NCI-H2196 (cell line): Measurements from ENCODE around the gene ITGA3.

ENCODE experiments used
- DNase-seq: peaks from one replicate; lab custom pipeline; 2025; ENCODE audit not compliant: unreplicated experiment; lab: John Stamatoyannopoulos, UW

The ITGA3 gene

GRCh38 chr17:50123649-50124349, 67.9 kb downstream of the ITGA3 start:
- DNase-seq, result no peak

GRCh38 chr17:50125420-50125997, 69.6 kb downstream of the ITGA3 start:
- no peak for DNase-seq

GRCh38 chr17:50127697-50128361, 71.9 kb downstream of the ITGA3 start:
- no peak for DNase-seq

GRCh38 chr17:50128441-50129352, 72.8 kb downstream of the ITGA3 start:
- no peak for DNase-seq

- DNase-seq, result no peak
Observed at GRCh38 chr17:50129353-50129727, 73.4 kb downstream of the ITGA3 start.

GRCh38 chr17:50129728-50130558, 74.0 kb downstream of the ITGA3 start, which contains the start of gene SAMD14:
TSS of gene SAMD14 (minus strand) at chr17:50130160. CDS start at chr17:50124959, 5,201 bp downstream.
- DNase-seq, result peak; percentile 28

GRCh38 chr17:50130559-50131305, 74.8 kb downstream of the ITGA3 start:
- DNase-seq, result peak; percentile 70

- no peak for DNase-seq
Observed at GRCh38 chr17:50132104-50132794, 76.3 kb downstream of the ITGA3 start.

GRCh38 chr17:50133028-50133768, 77.3 kb downstream of the ITGA3 start:
- no peak for DNase-seq

- no peak for DNase-seq
Observed at GRCh38 chr17:50133769-50134099, 77.8 kb downstream of the ITGA3 start.

- no peak for DNase-seq
Observed at GRCh38 chr17:50134206-50135110, 78.5 kb downstream of the ITGA3 start.

- DNase-seq, result no peak
Observed at GRCh38 chr17:50135316-50136095, 79.6 kb downstream of the ITGA3 start.

- DNase-seq, result no peak
Observed at GRCh38 chr17:50136096-50136687, 80.3 kb downstream of the ITGA3 start.

GRCh38 chr17:50137042-50137441, 81.1 kb downstream of the ITGA3 start:
- no peak for DNase-seq

GRCh38 chr17:50139185-50139783, 83.4 kb downstream of the ITGA3 start:
- DNase-seq, result no peak
